ENCODE measurements around the gene S100PBP.

DNA sequence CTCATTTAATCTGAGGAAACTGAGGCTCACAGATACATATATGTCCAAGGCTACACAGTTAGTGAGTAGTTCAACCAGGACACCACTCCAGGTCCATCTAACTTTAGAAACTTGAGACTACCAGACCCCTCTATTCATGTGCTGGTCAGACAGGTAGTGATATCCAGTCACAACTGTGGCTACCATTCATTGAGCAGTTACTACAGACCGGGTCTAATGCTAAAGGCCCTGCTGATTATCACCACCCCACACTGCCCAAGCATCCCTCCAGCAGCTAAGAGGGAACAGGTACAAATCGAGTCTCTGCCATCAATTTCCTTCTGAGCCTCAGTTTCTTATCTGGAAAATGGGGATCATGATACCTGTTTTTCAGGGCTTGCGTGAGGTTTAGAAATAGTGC lies 74.2 kb downstream of the S100PBP start:
- TF ChIP-seq, protein P1, sequence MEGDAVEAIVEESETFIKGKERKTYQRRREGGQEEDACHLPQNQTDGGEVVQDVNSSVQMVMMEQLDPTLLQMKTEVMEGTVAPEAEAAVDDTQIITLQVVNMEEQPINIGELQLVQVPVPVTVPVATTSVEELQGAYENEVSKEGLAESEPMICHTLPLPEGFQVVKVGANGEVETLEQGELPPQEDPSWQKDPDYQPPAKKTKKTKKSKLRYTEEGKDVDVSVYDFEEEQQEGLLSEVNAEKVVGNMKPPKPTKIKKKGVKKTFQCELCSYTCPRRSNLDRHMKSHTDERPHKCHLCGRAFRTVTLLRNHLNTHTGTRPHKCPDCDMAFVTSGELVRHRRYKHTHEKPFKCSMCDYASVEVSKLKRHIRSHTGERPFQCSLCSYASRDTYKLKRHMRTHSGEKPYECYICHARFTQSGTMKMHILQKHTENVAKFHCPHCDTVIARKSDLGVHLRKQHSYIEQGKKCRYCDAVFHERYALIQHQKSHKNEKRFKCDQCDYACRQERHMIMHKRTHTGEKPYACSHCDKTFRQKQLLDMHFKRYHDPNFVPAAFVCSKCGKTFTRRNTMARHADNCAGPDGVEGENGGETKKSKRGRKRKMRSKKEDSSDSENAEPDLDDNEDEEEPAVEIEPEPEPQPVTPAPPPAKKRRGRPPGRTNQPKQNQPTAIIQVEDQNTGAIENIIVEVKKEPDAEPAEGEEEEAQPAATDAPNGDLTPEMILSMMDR (IDR thresholded peaks at IDR 0.05): no peak
- no peak for TF ChIP-seq POLR2A (IDR thresholded peaks at IDR 0.05)
